SK-N-SH (cell line): ENCODE measurements around the gene CCDC70. TPM values are rescaled to one million over a fixed set of nuclear protein-coding genes. Genes with fewer than 3 reads are reported as not detected.

Experiments
- CTCF ChIA-PET: fragments of 300-600, 350-600 bp; formaldehyde crosslinking; extraction: SDS; loops from one replicate; lab custom pipeline; 2021; lab: Yijun Ruan, JAX
- POLR2A ChIA-PET: fragments of 350-600 bp; sonication (Branson Sonifier 250); formaldehyde crosslinking; extraction: SDS; loops from one replicate; lab custom pipeline; 2020; ENCODE audit warnings: antibody characterized with exemption, inconsistent platforms; lab: Yijun Ruan, JAX
- DNase-seq: peaks from one replicate; pipeline ENCODE4 v3.0.0; 2012
- H2AFZ ChIP-seq: fragments of 200-600 bp; sonication (generic); 2 replicates; pipeline ENCODE4 v1.8.1; 2016; ENCODE audit warnings: antibody characterized with exemption, mild to moderate bottlenecking, low read depth
- H3F3A ChIP-seq: fragments of 200-600 bp; sonication (generic); replicated peaks from 2 replicates; pipeline ENCODE3; 2016; ENCODE audit warnings: antibody characterized with exemption, mild to moderate bottlenecking; ENCODE audit not compliant: insufficient read depth
- H3K27ac ChIP-seq, 2 experiments: fragments of 200-500 bp in 1 of 2; fragments of 200-600 bp in 1 of 2; sonication (Bioruptor generic) in 1 of 2; sonication (generic), shearing (Covaris generic) in 1 of 2; 2 replicates each; pipeline versions ENCODE4 v1.5.1 to v1.6.1; 2014 to 2016; ENCODE audit warnings: low read depth in 2 of 2, inconsistent platforms in 1 of 2, low read length in 1 of 2, mild to moderate bottlenecking in 1 of 2, mixed read lengths in 1 of 2
- H3K27me3 ChIP-seq: fragments of 200-600 bp; sonication (generic), shearing (Covaris generic); 2 replicates; pipeline ENCODE4 v1.6.1; 2016; ENCODE audit warnings: mixed run types; ENCODE audit not compliant: insufficient read depth
- H3K36me3 ChIP-seq, 2 experiments: fragments of 200-500 bp in 1 of 2; fragments of 200-600 bp in 1 of 2; sonication (Bioruptor generic) in 1 of 2; sonication (generic) in 1 of 2; replicated peaks in 1 of 2; 2 replicates each; pipeline versions ENCODE3 to v1.5.1; 2014 to 2016; ENCODE audit warnings: low read length in 1 of 2, mild to moderate bottlenecking in 1 of 2; ENCODE audit not compliant: insufficient read depth in 2 of 2, control insufficient read depth in 1 of 2
- H3K4me1 ChIP-seq, 2 experiments: fragments of 200-500 bp in 1 of 2; fragments of 200-600 bp in 1 of 2; sonication (Bioruptor generic) in 1 of 2; sonication (generic), shearing (Covaris generic) in 1 of 2; 2 replicates each; pipeline versions ENCODE4 v1.5.1 to v1.6.1; 2014 to 2016; ENCODE audit warnings: low read depth in 1 of 2, low read length in 1 of 2, mixed run types in 1 of 2; ENCODE audit not compliant: insufficient read depth in 2 of 2, control insufficient read depth in 1 of 2
- H3K4me2 ChIP-seq: fragments of 200-600 bp; sonication (generic), shearing (Covaris generic); 2 replicates; pipeline ENCODE4 v1.6.1; 2017; ENCODE audit warnings: mixed run types
- H3K4me3 ChIP-seq, 2 experiments: fragments of 200-500 bp in 1 of 2; fragments of 200-600 bp in 1 of 2; sonication (Bioruptor generic) in 1 of 2; sonication (generic), shearing (Covaris generic) in 1 of 2; 2 replicates each; pipeline versions ENCODE4 v1.5.1 to v1.8.1; 2014 to 2016; ENCODE audit warnings: low read depth in 2 of 2, inconsistent platforms in 1 of 2, low read length in 1 of 2, mild to moderate bottlenecking in 1 of 2, mixed read lengths in 1 of 2, moderate library complexity in 1 of 2
- H3K79me2 ChIP-seq: fragments of 200-600 bp; sonication (generic); 2 replicates; pipeline ENCODE4 v1.8.1; 2017; ENCODE audit warnings: mild to moderate bottlenecking; ENCODE audit not compliant: insufficient read depth
- H3K9ac ChIP-seq: fragments of 200-600 bp; sonication (generic); 2 replicates; pipeline ENCODE4 v1.6.1; 2017; ENCODE audit warnings: mixed run types
- H3K9me2 ChIP-seq: fragments of 200-600 bp; sonication (generic); 2 replicates; pipeline ENCODE4 v1.6.1; 2017; ENCODE audit warnings: mixed run types
- H3K9me3 ChIP-seq: fragments of 200-600 bp; sonication (generic); 2 replicates; pipeline ENCODE4 v1.6.1; 2017; ENCODE audit warnings: mixed run types, mild to moderate bottlenecking, moderate library complexity
- H4K20me1 ChIP-seq: fragments of 200-600 bp; sonication (generic); 2 replicates; pipeline ENCODE4 v1.6.1; 2017; ENCODE audit warnings: mild to moderate bottlenecking, mixed run types; ENCODE audit not compliant: insufficient read depth
- CHD2 ChIP-seq: fragments of 150-350 bp; IDR thresholded peaks from 2 replicates; pipeline ENCODE4 v1.6.1; 2018; ENCODE audit warnings: low read length; ENCODE audit not compliant: partially characterized antibody
- ELF1 ChIP-seq: IDR thresholded peaks from 2 replicates; pipeline ENCODE4 v1.4.0; 2012
- EZH2phosphoT487 ChIP-seq: fragments of 200-600 bp; sonication (generic); IDR thresholded peaks from 2 replicates; pipeline ENCODE4 v1.6.1; 2017; ENCODE audit warnings: low read depth, mixed run types, mild to moderate bottlenecking, antibody characterized with exemption, moderate library complexity, borderline replicate concordance
- FOSL2 ChIP-seq: IDR thresholded peaks from 2 replicates; pipeline ENCODE4 v1.4.0; 2012; ENCODE audit warnings: low read depth, mild to moderate bottlenecking, moderate library complexity, borderline replicate concordance
- FOXJ3 ChIP-seq: sonication (generic); formaldehyde crosslinking; IDR thresholded peaks from 2 replicates; pipeline ENCODE4 v1.5.1; 2020; ENCODE audit warnings: mild to moderate bottlenecking, missing genetic modification reagents
- FOXM1 ChIP-seq: IDR thresholded peaks from 2 replicates; pipeline ENCODE4 v1.4.0; 2012; ENCODE audit warnings: low read depth, mild to moderate bottlenecking
- GABPA ChIP-seq: IDR thresholded peaks from 2 replicates; pipeline ENCODE4 v1.4.0; 2012; ENCODE audit warnings: low read depth, mild to moderate bottlenecking
- GATA2 ChIP-seq: sonication (generic); formaldehyde crosslinking; IDR thresholded peaks from 2 replicates; pipeline ENCODE4 v1.5.0; 2020; ENCODE audit warnings: mild to moderate bottlenecking, missing genetic modification reagents
- JUND ChIP-seq: IDR thresholded peaks from 2 replicates; pipeline ENCODE4 v1.4.0; 2012
- MEF2A ChIP-seq: IDR thresholded peaks from 2 replicates; pipeline ENCODE4 v1.4.0; 2012; ENCODE audit warnings: low read depth, borderline replicate concordance
- MXI1 ChIP-seq: IDR thresholded peaks from 2 replicates; pipeline ENCODE4 v1.6.1; 2012; ENCODE audit warnings: mild to moderate bottlenecking, low read depth, low read length, improper control_type of control experiment
- RXRA ChIP-seq: IDR thresholded peaks from 2 replicates; pipeline ENCODE4 v1.4.0; 2012; ENCODE audit warnings: low read depth, mild to moderate bottlenecking, borderline replicate concordance
- TCF12 ChIP-seq: IDR thresholded peaks from 2 replicates; pipeline ENCODE4 v1.4.0; 2012
- YY1 ChIP-seq: IDR thresholded peaks from 2 replicates; pipeline ENCODE4 v1.4.0; 2012; ENCODE audit warnings: low read depth, mild to moderate bottlenecking
- WGBS: methylation state at CpG from one replicate; pipeline ENCODE4 v1.1.6; 2017; ENCODE audit warnings: low lambda C conversion rate; 5-methylcytosine and 5-hydroxymethylcytosine counted together
- polyA plus RNA-seq, 3 experiments: library from polyadenylated mRNA; depleted of rRNA; stranded (reverse); fragments of >200 nt; gene quantifications; 2 replicates each; pipeline ENCODE4 v1.2.3, GENCODE V29; 2012
- TF ChIP-seq, protein P1 (sequence below): fragments of 150-350 bp; IDR thresholded peaks from 2 replicates; pipeline ENCODE4 v1.6.1; 2017; ENCODE audit warnings: antibody characterized with exemption, low read length, low read depth, borderline replicate concordance
- TF ChIP-seq, protein P2 (sequence below): IDR thresholded peaks from 2 replicates; pipeline ENCODE4 v1.4.0; 2012; ENCODE audit warnings: low read depth, borderline replicate concordance
- TF ChIP-seq, protein P3 (sequence below): IDR thresholded peaks from 2 replicates; pipeline ENCODE4; 2012

The CCDC70 gene
- polyA plus RNA-seq, 1 of the 3 experiments (the other 2 are of a cell fraction), result not detected

DNA sequence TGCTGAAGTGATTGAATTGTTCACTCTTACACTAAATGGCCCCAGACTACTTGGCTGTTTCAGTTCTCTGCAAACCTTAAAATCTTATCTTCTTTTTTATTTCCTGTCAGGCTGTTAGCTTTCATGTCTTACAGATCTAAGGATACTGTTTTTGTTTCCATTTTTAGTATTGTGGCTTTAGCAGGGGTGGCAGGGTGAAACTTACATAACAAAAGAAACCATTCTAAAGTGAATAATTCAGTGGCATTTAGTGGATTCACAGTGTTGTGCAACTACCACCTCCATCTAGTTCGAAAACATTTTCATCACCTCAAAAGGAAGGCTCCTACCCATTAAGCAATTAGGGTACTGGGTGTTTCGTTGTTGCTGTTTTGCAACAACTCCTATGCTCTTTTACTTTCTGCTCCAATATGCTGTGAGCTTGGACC is 36.6 kb upstream of the CCDC70 start (continued):
- TF ChIP-seq FOSL2, result no peak

DNA sequence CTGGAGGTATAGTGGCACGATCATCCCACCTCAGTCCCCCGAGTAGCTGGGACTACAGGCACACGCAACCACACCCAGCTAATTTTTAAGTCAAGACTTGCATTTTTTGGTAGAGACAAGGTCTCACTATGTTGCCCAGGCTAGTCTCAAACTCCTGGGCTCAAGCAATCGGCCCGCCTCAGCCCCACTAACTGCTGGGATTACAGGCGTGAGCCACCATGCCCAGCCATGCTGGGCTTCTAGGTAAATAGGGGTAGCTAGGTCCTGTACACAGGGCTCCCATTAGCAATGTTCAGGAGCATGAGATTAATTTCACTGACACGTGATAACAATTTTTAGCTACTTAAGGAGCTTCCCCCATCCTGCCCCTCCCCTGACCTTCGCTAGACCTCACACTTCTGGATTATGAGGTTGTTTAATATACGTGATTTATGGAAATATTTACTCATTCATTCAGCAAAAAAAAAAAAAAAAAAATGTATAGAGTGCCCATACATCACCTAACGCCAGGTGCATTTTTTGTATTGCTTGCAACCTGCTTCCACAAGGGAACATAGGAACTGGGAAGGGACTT is 36.0 kb upstream of the CCDC70 start:
- Histone ChIP-seq H3F3A (no peaks in the 10 kb centered on the region), H3K79me2 (no peaks in the 10 kb centered on the region), H3K9me2 (no peaks in the 10 kb centered on the region), H3K36me3 (no peaks in the 10 kb centered on the region), H3K4me3 (no peak overlapping the region), H3K27me3 (no peaks in the 10 kb centered on the region; the same call in none of the 2 replicates), H3K4me1 (peaks cover 0 to 16% of the 10 kb centered on the region in 2 experiments; a peak in 1 of 4 replicates), H2AFZ (no peak overlapping the region), H3K9ac (no peak overlapping the region), H3K4me2 (no peak overlapping the region), H4K20me1 (no peaks in the 10 kb centered on the region), H3K9me3 (no peaks in the 10 kb centered on the region), H3K27ac (no peak overlapping the region)
- ChIA-PET POLR2A (interaction anchor here (0.6 kb wide), 1 partner anchor 18 kb away, joined by 3 read pairs; no protein-coding TSS in a partner anchor), CTCF (interaction anchor here (1.2 to 4.3 kb wide), 5 partner anchors 10 to 303 kb away, joined by 3 to 26 read pairs (median 3); partner anchors contain the start of genes NEK5 and TMEM272)
- no peak for DNase-seq
- WGBS, result 86% methylated on average over 10 of the region's 10 CpGs
- TF ChIP-seq GATA2 (CRISPR knock-in tag), result no peak
- TF ChIP-seq MXI1, result no peak
- TF ChIP-seq EZH2phosphoT487, result no peak
- no peak for TF ChIP-seq JUND
- no peak for TF ChIP-seq RXRA
- no peak for TF ChIP-seq GABPA
- TF ChIP-seq, protein P1, sequence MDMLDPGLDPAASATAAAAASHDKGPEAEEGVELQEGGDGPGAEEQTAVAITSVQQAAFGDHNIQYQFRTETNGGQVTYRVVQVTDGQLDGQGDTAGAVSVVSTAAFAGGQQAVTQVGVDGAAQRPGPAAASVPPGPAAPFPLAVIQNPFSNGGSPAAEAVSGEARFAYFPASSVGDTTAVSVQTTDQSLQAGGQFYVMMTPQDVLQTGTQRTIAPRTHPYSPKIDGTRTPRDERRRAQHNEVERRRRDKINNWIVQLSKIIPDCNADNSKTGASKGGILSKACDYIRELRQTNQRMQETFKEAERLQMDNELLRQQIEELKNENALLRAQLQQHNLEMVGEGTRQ, result no peak
- TF ChIP-seq ELF1, result no peak
- no peak for TF ChIP-seq FOXM1
- no peak for TF ChIP-seq FOSL2
- TF ChIP-seq, protein P2, sequence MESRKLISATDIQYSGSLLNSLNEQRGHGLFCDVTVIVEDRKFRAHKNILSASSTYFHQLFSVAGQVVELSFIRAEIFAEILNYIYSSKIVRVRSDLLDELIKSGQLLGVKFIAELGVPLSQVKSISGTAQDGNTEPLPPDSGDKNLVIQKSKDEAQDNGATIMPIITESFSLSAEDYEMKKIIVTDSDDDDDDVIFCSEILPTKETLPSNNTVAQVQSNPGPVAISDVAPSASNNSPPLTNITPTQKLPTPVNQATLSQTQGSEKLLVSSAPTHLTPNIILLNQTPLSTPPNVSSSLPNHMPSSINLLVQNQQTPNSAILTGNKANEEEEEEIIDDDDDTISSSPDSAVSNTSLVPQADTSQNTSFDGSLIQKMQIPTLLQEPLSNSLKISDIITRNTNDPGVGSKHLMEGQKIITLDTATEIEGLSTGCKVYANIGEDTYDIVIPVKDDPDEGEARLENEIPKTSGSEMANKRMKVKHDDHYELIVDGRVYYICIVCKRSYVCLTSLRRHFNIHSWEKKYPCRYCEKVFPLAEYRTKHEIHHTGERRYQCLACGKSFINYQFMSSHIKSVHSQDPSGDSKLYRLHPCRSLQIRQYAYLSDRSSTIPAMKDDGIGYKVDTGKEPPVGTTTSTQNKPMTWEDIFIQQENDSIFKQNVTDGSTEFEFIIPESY, result no peak

DNA sequence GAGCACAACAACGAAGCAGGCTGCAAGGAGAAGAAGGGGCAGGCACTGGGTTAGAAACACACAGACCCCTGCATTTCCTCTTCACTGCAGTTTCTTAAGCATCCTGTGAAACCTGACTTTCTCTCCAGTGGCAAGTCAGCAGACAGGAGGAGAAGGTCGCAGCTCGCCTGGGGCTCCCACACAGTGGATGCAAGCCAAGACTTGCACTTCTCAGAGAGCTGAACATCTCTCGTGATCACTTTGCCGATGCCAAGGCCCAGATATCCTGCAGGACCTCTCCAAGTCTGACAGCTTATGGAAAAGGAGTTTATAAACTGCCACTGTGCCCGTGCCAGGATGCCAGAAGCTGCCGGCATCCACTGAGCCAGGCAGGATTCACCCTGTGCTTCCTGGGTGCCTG is 35.2 kb upstream of the CCDC70 start:
- Histone ChIP-seq H3K4me2 (no peak overlapping the region), H3K9ac (no peak overlapping the region), H3K79me2 (no peaks in the 10 kb centered on the region), H3F3A (no peaks in the 10 kb centered on the region), H3K4me3 (no peak overlapping the region), H3K36me3 (no peaks in the 10 kb centered on the region), H3K27ac (no peak overlapping the region), H4K20me1 (no peaks in the 10 kb centered on the region), H3K9me2 (no peaks in the 10 kb centered on the region), H2AFZ (no peak overlapping the region), H3K9me3 (no peaks in the 10 kb centered on the region), H3K27me3 (no peaks in the 10 kb centered on the region; the same call in none of the 2 replicates), H3K4me1 (peaks cover 0 to 16% of the 10 kb centered on the region in 2 experiments; a peak in 1 of 4 replicates)
- no peak for DNase-seq
- POLR2A ChIA-PET, result no interaction called here
- TF ChIP-seq, protein P3, sequence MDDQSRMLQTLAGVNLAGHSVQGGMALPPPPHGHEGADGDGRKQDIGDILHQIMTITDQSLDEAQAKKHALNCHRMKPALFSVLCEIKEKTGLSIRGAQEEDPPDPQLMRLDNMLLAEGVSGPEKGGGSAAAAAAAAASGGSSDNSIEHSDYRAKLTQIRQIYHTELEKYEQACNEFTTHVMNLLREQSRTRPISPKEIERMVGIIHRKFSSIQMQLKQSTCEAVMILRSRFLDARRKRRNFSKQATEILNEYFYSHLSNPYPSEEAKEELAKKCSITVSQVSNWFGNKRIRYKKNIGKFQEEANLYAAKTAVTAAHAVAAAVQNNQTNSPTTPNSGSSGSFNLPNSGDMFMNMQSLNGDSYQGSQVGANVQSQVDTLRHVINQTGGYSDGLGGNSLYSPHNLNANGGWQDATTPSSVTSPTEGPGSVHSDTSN, result no peak
- TF ChIP-seq MEF2A (no peak), YY1 (no peak), FOXJ3 (CRISPR knock-in tag) (no peak), JUND (no peak), TCF12 (no peak), CHD2 (no peak)
- TF ChIP-seq, protein P1, result no peak
- 41% methylated on average over 7 of the region's 7 CpGs for WGBS
- CTCF ChIA-PET, result interaction anchor here (0.6 to 4.3 kb wide), 5 partner anchors 11 to 624 kb away, joined by 3 to 26 read pairs (median 3); partner anchors contain the start of gene TMEM272
